Activated gamma-delta T cell treated with Interleukin-2 at 50 U/mL for 16 hours (primary cell): ENCODE measurements around the gene MARCHF6.
A peak's percentile ranks its signal among the peaks of the same experiment; 100 is the strongest.
"Not testable (repeated sequence)": the region's sequence is repeated elsewhere in the genome, so short reads cannot be mapped to it uniquely, and the experiment has no call there.

ENCODE experiments used
- DNase-seq: peaks from one replicate; pipeline ENCODE4 v3.0.0-alpha.2; 2020

Gene MARCHF6

GRCh38 chr5:10352430-10353240, 860 bp upstream of the MARCHF6 start:
- DNase-seq, result no peak

- DNase-seq, result peak; percentile 32
These were observed 765 bp downstream of the MARCHF6 start for GRCh38 chr5:10354048-10354872.

DNA sequence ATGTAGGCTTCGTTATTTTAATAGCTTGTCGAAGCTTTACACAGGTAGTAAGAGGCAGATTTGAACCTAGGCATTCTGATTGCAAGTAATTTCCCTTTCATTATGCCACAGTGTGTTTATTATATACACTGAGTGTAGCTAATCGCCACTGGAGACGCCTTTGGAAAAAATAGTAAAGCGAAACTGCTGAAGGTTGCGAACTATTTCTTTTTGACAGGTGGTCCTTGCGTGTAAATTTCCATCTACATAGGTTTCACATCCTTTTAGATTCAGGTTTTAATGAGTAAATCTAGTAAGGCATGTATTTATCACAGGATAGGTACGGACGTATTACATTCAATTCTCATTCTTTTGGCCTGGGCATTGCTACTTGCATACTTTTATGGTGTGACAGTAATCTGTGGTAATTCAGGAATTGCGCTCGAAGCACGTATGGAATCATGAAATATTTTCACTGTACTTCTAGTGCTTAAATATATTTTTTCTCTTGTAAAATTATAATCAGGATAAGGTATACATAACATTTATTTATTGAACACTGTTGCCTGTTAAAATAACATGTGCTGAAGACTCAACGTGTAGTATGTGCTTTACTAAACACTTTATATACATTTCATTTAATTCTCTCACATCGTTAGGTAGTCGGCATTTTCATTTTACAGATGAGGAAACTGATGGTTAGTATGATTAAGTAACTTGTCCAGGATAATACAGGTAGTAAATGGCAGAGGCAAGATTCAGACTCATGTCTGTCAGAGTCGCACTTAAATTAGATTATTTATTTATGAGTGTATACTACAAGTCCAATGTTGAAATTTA, 1.8 kb downstream of the MARCHF6 start:
- DNase-seq, result no peak

DNA sequence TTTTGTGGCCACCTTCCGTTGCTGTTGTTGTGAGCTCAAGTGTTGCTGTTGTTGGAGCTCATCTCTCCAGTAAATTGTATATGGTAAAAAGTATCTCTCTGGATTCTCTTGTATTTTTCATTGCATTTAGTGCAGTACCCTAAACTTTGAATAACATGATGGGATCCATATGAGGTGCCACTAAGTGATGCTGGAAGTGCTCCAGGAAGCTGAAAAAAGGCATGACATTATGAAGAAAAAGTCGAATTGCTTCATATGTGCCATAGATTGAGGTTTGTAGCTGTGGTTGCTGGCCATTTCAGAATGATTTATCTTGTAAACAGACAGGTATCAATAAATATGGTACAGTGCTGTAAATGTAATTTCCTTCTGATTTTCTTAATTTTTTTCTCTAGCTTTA, 5.5 kb downstream of the MARCHF6 start:
- no peak for DNase-seq

DNA sequence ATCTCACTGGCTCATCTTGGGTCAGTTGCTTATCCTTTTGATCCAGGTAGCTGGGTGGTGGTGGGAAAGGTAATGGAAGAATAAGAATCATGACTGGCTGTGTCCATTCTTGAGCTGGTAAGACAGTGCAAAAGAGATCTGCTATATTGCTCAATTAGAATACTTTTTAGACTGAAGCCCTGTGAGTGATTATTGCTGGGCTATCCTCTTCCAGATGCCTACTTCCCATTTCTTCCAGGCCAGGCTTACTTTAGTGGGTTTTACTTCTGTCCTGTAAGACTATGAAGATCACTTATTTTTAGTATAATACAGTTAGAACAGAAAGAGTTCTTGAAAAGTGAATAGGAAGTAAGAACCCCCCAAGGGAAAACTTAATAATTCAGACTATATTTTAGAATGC, 7.2 kb downstream of the MARCHF6 start:
- DNase-seq, result no peak

DNA sequence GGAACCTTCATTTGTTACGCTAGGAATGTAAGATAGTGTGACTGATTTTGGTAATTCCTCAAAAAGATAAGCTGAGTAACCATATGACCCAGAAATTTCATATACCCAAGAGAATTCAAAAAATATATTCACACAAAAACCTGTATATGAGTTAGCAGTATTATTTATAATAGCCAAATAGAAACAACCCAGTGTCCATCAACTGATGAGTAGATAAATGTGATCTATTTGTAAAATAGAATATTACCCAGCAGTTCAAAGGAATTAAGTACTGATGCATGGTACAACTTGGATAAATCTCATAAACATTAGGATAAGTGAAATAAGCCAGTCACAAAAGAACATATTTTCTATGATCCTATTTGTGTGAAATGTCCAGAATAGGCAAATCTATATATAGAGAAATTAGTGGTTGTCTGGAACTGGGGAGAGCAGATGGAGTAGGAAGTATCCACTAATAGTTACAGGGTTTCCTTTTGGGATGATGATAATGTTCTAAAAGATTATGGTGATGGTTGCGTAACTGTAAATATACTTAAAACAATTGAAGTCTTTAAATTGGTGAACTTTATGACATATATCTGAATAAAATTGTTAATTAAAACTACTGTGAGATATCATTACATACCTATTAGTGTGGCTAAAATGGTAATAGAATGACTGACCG, 10.2 kb downstream of the MARCHF6 start:
- DNase-seq, result no peak

- no peak for DNase-seq
These were observed 10.7 kb downstream of the MARCHF6 start for GRCh38 chr5:10364186-10364689.

DNA sequence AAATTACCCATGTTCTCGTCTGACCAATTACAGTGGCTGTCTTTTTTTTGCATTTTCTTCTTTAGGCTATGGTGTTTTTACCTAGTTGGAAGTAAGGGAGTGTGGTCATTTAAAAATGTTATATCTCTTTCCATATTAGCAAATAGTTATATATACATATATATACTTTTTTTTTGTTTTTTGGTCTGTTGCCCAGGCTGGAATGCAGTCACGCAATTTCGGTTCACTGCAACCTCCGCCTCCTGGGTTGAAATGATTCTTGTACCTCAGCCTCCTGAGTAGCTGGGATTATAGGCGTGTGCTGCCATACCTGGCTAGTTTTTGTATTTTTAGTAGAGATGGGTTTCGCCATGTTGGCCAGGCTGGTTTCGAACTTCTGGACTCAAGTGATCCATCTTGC, 12.3 kb downstream of the MARCHF6 start:
- no peak for DNase-seq

DNA sequence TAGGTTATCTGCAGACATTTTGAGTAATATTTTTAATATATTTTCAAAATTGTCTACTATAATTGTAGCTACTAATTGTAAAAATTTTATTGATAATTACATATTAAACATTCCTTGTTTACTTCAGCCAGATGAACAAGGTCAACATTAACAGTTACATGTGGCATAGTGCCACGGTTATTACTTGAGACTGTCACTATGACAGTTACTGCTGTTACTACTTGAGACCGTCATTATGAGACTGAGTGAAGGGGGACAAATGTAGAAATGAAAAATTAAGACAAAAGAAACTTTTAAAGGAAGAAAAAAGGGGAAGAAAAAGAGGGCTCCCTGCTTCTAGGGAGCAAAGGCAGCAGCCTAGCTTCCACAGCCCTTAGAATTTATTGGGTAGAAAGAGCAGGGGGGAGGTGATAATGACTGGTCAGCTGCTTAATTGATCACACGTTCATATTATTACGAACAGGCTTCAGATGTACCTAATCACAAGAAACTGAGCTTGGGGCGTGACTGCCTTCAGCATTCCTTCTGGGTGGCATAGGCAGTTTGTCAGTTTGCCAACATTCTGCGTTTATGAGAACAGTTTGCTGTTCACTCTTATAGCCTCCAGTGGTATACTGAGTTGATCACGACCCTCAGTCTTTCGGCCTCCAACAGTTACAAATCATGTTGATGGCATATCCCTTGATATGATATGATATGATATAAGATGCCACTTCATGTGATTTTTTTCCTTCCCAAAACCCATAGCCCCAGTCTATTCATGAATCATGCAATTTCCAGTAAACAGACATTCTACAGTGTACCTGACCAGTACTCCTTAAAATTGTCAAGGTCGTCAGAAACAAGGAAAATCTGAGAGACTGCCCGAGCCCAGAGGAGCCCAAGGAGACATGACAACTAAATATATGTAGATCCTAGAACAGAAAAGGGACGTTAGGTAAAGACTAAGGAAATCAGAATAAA, 13.1 kb downstream of the MARCHF6 start:
- DNase-seq, result no peak

- no peak for DNase-seq
These were observed 14.1 kb downstream of the MARCHF6 start for GRCh38 chr5:10367579-10367978.

DNA sequence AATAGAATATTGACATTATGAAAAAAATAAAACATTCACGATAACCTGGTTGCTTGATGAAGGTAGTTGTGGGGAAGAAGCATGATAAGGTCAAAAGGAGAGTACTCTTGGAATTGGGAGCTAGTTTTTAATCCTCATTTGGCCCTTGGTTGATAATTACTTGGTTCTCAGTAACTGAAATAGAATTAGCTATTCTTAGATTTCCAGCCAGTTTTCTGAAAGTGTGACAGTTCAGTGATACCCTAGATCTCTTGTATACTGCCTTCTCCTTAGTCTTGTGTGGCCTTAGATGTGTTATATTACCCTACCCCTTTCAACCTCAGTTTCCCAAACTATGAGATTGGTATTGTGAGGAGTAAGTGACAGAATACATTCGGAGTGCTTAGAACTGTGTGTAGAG, 17.4 kb downstream of the MARCHF6 start:
- no peak for DNase-seq

DNA sequence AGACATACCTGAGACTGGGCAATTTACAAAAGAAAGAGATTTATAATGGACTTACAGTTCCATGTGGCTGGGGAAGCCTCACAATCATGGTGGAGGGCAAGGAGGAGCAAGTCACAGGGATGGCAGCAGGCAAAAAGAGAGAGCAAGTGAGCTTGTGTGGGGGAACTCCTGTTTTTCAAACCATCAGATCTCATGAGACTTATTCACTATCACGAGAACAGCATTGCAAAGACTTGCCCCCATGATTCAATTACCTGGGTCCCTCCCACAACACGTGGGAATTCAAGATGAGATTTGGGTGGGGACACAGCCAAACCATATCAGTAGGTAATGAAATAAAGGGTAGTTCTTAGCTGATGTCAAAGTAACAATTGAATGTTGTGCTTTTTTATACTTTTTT, 17.9 kb downstream of the MARCHF6 start:
- not testable (repeated sequence) for DNase-seq

- no peak for DNase-seq
These were observed 19.5 kb downstream of the MARCHF6 start for GRCh38 chr5:10372726-10373709.

DNA sequence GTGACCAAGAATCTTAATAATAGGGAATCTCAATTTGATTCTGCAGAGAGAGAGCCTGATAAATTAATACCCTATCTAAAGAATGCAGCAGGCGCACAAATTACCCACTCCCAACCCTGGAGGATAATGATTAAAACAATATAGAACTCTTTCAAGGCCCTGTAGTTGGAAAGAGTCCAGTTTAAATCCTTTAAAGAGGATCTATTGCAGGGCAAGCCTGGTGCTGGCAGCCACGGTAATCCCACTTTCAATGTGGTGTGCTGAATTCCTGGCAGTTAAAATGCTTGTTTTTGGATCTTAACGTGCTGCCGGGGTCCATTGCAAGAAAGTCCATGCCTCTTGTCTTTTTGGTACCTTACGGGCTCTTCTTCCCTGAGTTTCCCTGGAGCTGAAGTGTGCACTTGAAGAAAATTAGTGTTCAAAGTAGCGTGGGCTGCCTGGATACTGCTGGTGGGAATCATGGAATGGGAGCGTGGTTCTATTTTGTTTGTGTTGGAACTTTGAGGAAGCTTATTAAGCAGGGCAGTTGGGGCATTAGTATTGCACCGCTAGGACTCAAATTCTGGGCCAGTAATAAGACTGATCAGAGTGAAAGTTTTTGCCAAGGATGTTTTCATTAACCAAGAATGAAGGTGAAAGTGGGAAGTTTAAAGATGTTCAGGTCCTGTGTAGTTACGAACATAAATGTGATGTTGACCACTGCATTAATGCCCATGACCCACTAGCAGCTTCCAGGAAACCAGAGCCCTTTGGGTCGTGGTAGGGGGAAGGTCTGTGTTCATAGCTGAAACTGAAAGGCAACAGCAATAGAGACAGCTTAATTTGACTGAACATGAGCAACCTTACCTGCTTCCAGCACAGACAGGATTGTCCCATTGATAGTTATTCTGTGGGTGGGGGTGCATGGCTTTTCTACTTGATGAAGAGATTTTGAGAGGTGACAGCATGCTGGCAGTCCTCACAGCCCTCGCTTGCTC, 20.8 kb downstream of the MARCHF6 start:
- no peak for DNase-seq

DNA sequence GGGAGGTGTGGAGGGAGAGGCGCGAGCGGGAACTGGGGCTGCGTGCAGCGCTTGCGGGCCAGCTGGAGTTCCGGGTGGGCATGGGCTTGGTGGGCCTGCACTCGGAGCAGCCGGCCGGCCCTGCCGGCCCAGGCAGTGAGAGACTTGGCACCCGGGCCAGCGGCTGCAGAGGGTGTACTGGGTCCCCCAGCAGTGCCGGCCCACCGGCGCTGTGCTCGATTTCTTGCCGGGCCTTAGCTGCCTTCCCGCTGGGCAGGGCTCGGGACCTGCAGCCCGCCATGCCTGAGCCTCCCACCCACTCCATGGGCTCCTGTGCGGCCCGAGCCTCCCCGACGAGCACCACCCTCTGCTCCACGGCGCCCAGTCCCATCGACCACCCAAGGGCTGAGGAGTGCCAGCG, 21.7 kb downstream of the MARCHF6 start:
- not testable (repeated sequence) for DNase-seq

- DNase-seq, result no peak
These were observed 23.0 kb downstream of the MARCHF6 start for GRCh38 chr5:10376544-10376943.

GRCh38 chr5:10377081-10377480, 23.6 kb downstream of the MARCHF6 start:
- DNase-seq, result peak; percentile 41

GRCh38 chr5:10381803-10382202, 28.3 kb downstream of the MARCHF6 start:
- DNase-seq, result no peak

DNA sequence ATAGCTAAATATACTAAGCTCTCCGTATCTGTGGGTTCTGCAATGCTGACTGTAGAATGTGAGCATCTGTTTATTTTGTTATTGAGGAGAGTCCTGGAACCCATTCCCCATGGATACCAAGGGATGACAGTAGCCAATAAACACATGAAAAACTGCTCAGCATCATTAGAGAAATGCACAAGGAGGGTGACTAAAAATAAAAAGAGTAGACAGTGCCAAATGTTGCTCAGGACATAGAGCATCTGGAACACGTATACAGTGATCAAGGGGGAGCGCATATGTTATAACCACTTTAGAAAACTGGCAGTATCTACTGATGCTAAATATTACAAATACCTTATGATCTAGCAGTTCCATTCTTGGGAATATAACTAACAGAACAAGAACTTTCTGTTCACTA, 31.0 kb downstream of the MARCHF6 start:
- no peak for DNase-seq
